ENCODE results near the gene CEACAM20. TPM values are rescaled to one million over a fixed set of nuclear protein-coding genes. Genes with fewer than 3 reads are reported as not detected.

Gene CEACAM20
- total and polyA plus RNA-seq, 2 experiments from 2014 or later, result not detected

GRCh38 chr19:44530777-44531176 is 1.3 kb upstream of the CEACAM20 start:
- Histone ChIP-seq H3K4me2 (no peak overlapping the region), H3K4me3 (no peak overlapping the region), H3K36me3 (ENCODE audit: insufficient read depth) (no peaks in the 10 kb centered on the region), H3K79me2 (replicated peaks; ENCODE audit: insufficient read depth) (no peaks in the 10 kb centered on the region), H3F3A (replicated peaks; ENCODE audit: low read depth) (no peaks in the 10 kb centered on the region), H3K27me3 (ENCODE audit: insufficient read depth) (no peaks in the 10 kb centered on the region), H2AFZ (no peak overlapping the region), H4K20me1 (replicated peaks; ENCODE audit: insufficient read depth) (no peaks in the 10 kb centered on the region), H3K4me1 (ENCODE audit: insufficient read depth) (no peaks in the 10 kb centered on the region), H3K27ac (ENCODE audit: low read depth) (no peak overlapping the region), H3K9me2 (ENCODE audit: insufficient read depth) (no peaks in the 10 kb centered on the region)
- peaks cover 33% of the 10 kb centered on the region for H3K36me3 Mint-ChIP-seq (ENCODE audit: low read depth)
- H3K4me3 Mint-ChIP-seq, result no peak overlapping the region
- peaks cover 10% of the 10 kb centered on the region for H3K27me3 Mint-ChIP-seq (ENCODE audit: insufficient read depth, low read depth, poor library complexity)
- no peak for DNase-seq (ENCODE audit: low spot score)
- no peak for ATAC-seq
- no peaks in the 10 kb centered on the region for H3K4me1 Mint-ChIP-seq
- H3K27ac Mint-ChIP-seq, result no peak overlapping the region
- H3K9me3 Mint-ChIP-seq, result peaks cover 92% of the 10 kb centered on the region
- no peak for TF ChIP-seq NANOG (IDR thresholded peaks at IDR 0.05; ENCODE audit: borderline replicate concordance)
- no peak for TF ChIP-seq JUNB (IDR thresholded peaks at IDR 0.05; ENCODE audit: unreplicated experiment)
- TF ChIP-seq POLR2AphosphoS5 (IDR thresholded peaks at IDR 0.05; ENCODE audit: low read depth), result no peak
- no peak for TF ChIP-seq ZNF331 (CRISPR knock-in tag; IDR thresholded peaks at IDR 0.05; ENCODE audit: low read depth)
- TF ChIP-seq ZNF462 (CRISPR knock-in tag; IDR thresholded peaks at IDR 0.05), result no peak
- no peak for TF ChIP-seq STAT1 (IDR thresholded peaks at IDR 0.05; ENCODE audit: unreplicated experiment)
- no peak for TF ChIP-seq EZH2phosphoT487 (IDR thresholded peaks at IDR 0.05; ENCODE audit: unreplicated experiment)
- TF ChIP-seq CREB1 (CRISPR knock-in tag; IDR thresholded peaks at IDR 0.05; ENCODE audit: low read depth), result no peak
- TF ChIP-seq EZH2 (IDR thresholded peaks at IDR 0.05; ENCODE audit: low read depth, unreplicated experiment), result no peak
- TF ChIP-seq ETS1 (IDR thresholded peaks at IDR 0.05), result no peak
- TF ChIP-seq, protein P1, sequence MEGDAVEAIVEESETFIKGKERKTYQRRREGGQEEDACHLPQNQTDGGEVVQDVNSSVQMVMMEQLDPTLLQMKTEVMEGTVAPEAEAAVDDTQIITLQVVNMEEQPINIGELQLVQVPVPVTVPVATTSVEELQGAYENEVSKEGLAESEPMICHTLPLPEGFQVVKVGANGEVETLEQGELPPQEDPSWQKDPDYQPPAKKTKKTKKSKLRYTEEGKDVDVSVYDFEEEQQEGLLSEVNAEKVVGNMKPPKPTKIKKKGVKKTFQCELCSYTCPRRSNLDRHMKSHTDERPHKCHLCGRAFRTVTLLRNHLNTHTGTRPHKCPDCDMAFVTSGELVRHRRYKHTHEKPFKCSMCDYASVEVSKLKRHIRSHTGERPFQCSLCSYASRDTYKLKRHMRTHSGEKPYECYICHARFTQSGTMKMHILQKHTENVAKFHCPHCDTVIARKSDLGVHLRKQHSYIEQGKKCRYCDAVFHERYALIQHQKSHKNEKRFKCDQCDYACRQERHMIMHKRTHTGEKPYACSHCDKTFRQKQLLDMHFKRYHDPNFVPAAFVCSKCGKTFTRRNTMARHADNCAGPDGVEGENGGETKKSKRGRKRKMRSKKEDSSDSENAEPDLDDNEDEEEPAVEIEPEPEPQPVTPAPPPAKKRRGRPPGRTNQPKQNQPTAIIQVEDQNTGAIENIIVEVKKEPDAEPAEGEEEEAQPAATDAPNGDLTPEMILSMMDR (conservative IDR thresholded peaks at IDR 0.05; ENCODE audit: low read depth in 2 of 2), result no peak
- TF ChIP-seq, protein P2, sequence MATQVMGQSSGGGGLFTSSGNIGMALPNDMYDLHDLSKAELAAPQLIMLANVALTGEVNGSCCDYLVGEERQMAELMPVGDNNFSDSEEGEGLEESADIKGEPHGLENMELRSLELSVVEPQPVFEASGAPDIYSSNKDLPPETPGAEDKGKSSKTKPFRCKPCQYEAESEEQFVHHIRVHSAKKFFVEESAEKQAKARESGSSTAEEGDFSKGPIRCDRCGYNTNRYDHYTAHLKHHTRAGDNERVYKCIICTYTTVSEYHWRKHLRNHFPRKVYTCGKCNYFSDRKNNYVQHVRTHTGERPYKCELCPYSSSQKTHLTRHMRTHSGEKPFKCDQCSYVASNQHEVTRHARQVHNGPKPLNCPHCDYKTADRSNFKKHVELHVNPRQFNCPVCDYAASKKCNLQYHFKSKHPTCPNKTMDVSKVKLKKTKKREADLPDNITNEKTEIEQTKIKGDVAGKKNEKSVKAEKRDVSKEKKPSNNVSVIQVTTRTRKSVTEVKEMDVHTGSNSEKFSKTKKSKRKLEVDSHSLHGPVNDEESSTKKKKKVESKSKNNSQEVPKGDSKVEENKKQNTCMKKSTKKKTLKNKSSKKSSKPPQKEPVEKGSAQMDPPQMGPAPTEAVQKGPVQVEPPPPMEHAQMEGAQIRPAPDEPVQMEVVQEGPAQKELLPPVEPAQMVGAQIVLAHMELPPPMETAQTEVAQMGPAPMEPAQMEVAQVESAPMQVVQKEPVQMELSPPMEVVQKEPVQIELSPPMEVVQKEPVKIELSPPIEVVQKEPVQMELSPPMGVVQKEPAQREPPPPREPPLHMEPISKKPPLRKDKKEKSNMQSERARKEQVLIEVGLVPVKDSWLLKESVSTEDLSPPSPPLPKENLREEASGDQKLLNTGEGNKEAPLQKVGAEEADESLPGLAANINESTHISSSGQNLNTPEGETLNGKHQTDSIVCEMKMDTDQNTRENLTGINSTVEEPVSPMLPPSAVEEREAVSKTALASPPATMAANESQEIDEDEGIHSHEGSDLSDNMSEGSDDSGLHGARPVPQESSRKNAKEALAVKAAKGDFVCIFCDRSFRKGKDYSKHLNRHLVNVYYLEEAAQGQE (IDR thresholded peaks at IDR 0.05; ENCODE audit: unreplicated experiment), result no peak

Data from GM23338 (cell line).